Upper lobe of left lung (tissue), 6 donors: ENCODE results near the gene CALB2. TPM values are rescaled to one million over a fixed set of nuclear protein-coding genes. Genes with fewer than 3 reads are reported as not detected.
"Not testable (repeated sequence)": the region's sequence is repeated elsewhere in the genome, so short reads cannot be mapped to it uniquely, and the experiment has no call there.

ENCODE experiments used
- ATAC-seq, 2 donors: fragments of 200-7000 bp; cut with Tn5 transposase; one replicate each; pipeline ENCODE4 v1.9.1; 2022; ENCODE audit warnings: mild to moderate bottlenecking in 2 of 2, moderate library complexity in 2 of 2; ENCODE audit not compliant: low FRiP score in 2 of 2
- DNase-seq, 2 donors: peaks; one replicate each; pipeline ENCODE4 v3.0.0-alpha.2; 2019 to 2020
- H3K27ac ChIP-seq, 4 donors: fragments of 200-600 bp; sonication (generic); one replicate each; pipeline ENCODE4 v1.5.1; 2016 to 2019
- H3K27me3 ChIP-seq, 4 donors: fragments of 200-600 bp; sonication (generic); one replicate each; pipeline ENCODE4 v1.5.1; 2017 to 2019
- H3K36me3 ChIP-seq, 4 donors: fragments of 200-600 bp; sonication (generic); one replicate each; pipeline ENCODE4 v1.5.1; 2016 to 2019
- H3K4me1 ChIP-seq, 4 donors: fragments of 200-600 bp; sonication (generic); one replicate each; pipeline ENCODE4 v1.5.1; 2018 to 2019
- H3K4me3 ChIP-seq, 4 donors: fragments of 200-600 bp; sonication (generic); one replicate each; pipeline ENCODE4 v1.5.1; 2017 to 2019; ENCODE audit warnings: mild to moderate bottlenecking in 2 of 4, moderate library complexity in 1 of 4
- H3K9me3 ChIP-seq, 4 donors: fragments of 200-600 bp; sonication (generic); one replicate each; pipeline ENCODE4 v1.5.1; 2018 to 2019
- EP300 ChIP-seq, 4 donors: sonication (generic); formaldehyde crosslinking; IDR thresholded peaks; one replicate each; pipeline ENCODE4 v1.5.1; 2017; ENCODE audit warnings: antibody characterized with exemption in 4 of 4, control low read depth in 2 of 4
- POLR2A ChIP-seq, 4 donors: fragments of 450-650 bp; IDR thresholded peaks; one replicate each; pipeline ENCODE4 v1.5.1; 2016 to 2017; ENCODE audit warnings: antibody characterized with exemption in 4 of 4, mild to moderate bottlenecking in 2 of 4
- POLR2AphosphoS5 ChIP-seq, 2 donors: sonication (generic); formaldehyde crosslinking; IDR thresholded peaks; one replicate each; pipeline ENCODE4 v1.5.1; 2017; ENCODE audit warnings: antibody characterized with exemption in 2 of 2
- WGBS, 2 donors: methylation state at CpG; one replicate each; pipeline ENCODE4 v1.1.5; 2017 to 2018; 5-methylcytosine and 5-hydroxymethylcytosine counted together
- total RNA-seq, 6 donors: library from RNA; depleted of rRNA in 4 of 6; stranded (reverse); fragments of >200 nt in 4 of 6; gene quantifications; one replicate each; pipeline versions ENCODE4 v1.1.0 to v1.2.1, GENCODE V29; 2016 to 2021
- TF ChIP-seq, protein P1 (sequence below), 6 experiments: fragments of 450-650 bp in 4 of 6; fragments of 200-600 bp in 2 of 6; sonication (generic) in 2 of 6; IDR thresholded peaks; one replicate each; pipeline ENCODE4 v1.5.1; 2016 to 2019; ENCODE audit warnings: antibody characterized with exemption in 6 of 6
- donor health status: DM: no; HTN: no; CAD: no; lungs with moderate emphysema.
- donor health status: DM: no; HTN: yes; CAD: no; lungs with severe emphysema.

Gene CALB2, protein sequence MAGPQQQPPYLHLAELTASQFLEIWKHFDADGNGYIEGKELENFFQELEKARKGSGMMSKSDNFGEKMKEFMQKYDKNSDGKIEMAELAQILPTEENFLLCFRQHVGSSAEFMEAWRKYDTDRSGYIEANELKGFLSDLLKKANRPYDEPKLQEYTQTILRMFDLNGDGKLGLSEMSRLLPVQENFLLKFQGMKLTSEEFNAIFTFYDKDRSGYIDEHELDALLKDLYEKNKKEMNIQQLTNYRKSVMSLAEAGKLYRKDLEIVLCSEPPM
- 1 to 10 TPM in 4 of 6 donors, not detected in 2; 1.0 to 3.3 (median 2.3) TPM for total RNA-seq

DNA sequence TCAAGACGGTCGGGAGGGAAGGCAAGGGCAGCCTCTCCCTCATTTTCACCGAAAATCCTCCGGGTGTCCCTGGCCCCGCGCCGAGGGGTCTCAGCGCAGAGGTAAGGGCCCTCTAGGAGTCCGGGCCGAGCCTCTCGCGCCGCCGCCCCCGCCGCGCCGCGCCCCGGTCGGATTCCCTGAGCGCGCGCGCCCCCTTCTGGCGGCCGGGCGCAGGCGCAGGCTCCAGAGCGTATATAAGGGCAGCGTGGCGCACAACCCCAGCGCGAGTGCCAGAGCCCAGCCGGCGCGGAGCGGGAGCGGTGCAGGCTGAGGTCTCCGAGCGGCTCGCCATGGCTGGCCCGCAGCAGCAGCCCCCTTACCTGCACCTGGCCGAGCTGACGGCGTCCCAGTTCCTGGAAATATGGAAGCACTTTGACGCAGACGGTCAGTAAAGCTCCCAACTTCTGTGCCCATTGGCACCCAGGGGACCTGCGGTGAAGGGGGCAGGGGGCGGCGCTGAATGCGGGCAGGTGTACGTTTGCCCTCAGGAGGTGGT, at the start of gene CALB2:
Gene CALB2 (plus strand): TSS at position 260 of the 535 bp plus-strand sequence. CDS start 70 bp downstream, at position 330.
- peak within 1 kb of the TSS in 2 of 4 donors; percentile 27 to 38 for H3K4me3 ChIP-seq
- H3K9me3 ChIP-seq = no peaks in the 10 kb centered on the region
- DNase-seq = peak; percentile 60 to 95
- peak; percentile 82 to 92 for ATAC-seq
- H3K36me3 ChIP-seq = no peaks in the 10 kb centered on the region
- 1 to 2% methylated on average over 20 to 31 of the region's 53 CpGs for WGBS, 2 donors
- TF ChIP-seq POLR2AphosphoS5 (IDR thresholded peaks at IDR 0.05) = no peak
- TF ChIP-seq, protein P1, sequence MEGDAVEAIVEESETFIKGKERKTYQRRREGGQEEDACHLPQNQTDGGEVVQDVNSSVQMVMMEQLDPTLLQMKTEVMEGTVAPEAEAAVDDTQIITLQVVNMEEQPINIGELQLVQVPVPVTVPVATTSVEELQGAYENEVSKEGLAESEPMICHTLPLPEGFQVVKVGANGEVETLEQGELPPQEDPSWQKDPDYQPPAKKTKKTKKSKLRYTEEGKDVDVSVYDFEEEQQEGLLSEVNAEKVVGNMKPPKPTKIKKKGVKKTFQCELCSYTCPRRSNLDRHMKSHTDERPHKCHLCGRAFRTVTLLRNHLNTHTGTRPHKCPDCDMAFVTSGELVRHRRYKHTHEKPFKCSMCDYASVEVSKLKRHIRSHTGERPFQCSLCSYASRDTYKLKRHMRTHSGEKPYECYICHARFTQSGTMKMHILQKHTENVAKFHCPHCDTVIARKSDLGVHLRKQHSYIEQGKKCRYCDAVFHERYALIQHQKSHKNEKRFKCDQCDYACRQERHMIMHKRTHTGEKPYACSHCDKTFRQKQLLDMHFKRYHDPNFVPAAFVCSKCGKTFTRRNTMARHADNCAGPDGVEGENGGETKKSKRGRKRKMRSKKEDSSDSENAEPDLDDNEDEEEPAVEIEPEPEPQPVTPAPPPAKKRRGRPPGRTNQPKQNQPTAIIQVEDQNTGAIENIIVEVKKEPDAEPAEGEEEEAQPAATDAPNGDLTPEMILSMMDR (IDR thresholded peaks at IDR 0.05) = peak; percentile 94 to 98 (median 94)
- H3K4me1 ChIP-seq = peaks cover 6 to 17% (median 10%) of the 10 kb centered on the region in 4 donors
- no peak within 1 kb of the TSS for H3K27ac ChIP-seq
- peaks cover 0 to 3% (median 0%) of the 10 kb centered on the region in 4 donors for H3K27me3 ChIP-seq

DNA sequence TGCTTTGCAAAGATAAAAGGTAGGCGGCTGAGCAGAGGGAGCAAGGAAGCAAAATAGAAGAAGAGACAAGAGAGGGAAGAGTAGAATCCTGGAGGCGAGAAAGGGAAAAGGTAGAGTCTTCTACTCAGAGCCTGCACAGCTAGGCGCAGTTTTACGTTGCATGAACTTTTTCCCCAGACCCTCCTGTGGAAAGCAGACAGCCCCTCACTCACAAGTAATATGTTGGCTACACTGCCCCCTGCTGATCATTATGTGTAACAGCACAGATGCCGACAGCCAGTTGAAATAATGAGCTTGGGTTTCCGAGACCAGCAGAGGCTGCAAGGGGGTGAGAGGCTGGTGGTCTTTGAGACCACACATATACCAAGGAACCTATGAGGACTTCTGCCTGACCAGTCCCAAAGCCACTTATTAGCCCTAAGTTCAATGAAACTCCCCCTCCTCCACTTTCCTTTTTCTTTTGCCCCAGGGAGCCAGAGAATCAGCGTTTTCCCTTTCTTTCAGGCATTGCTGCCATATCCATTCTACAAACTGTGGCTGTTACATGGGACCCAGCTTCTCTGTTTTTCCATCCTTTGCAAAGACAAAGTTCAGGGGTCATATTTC, 46.9 kb upstream of the CALB2 start:
- ATAC-seq = peak in 1 of 2 donors; percentile 57
- Histone ChIP-seq H3K4me3 (no peak overlapping the region), H3K9me3 (no peaks in the 10 kb centered on the region), H3K27me3 (no peaks in the 10 kb centered on the region), H3K36me3 (no peaks in the 10 kb centered on the region), H3K27ac (no peak overlapping the region), H3K4me1 (no peaks in the 10 kb centered on the region)
- TF ChIP-seq EP300 (IDR thresholded peaks at IDR 0.05) = no peak
- TF ChIP-seq, protein P1 (IDR thresholded peaks at IDR 0.05) = peak; percentile 67 to 79 (median 74)
- 21 to 25% methylated on average over 7 of the region's 7 CpGs for WGBS, 2 donors
- no peak for DNase-seq

DNA sequence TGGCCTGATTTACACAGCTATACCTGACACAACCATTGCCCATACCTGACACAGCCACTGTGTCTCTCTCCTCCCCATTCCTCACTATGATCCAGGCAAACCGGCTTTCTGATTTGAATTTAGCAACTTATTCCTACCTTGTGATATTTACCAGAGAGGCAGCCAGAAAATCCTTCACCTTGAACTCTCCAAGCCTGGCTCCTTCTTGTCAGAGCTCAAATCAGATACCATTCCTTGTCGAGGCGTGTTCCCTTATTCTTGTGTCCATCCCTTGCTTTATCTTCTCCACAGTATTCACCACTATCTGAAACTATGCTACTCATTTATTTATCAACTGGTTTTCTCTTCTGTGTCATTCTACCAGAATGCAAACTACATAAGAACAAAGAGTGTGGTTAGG, 44.9 kb upstream of the CALB2 start:
- H3K27ac ChIP-seq, H3K36me3 ChIP-seq, H3K4me1 ChIP-seq, H3K27me3 ChIP-seq, DNase-seq, ATAC-seq, H3K9me3 ChIP-seq, H3K4me3 ChIP-seq: not testable (repeated sequence)
- 73 to 80% methylated on average over 3 of the region's 3 CpGs for WGBS, 2 donors

DNA sequence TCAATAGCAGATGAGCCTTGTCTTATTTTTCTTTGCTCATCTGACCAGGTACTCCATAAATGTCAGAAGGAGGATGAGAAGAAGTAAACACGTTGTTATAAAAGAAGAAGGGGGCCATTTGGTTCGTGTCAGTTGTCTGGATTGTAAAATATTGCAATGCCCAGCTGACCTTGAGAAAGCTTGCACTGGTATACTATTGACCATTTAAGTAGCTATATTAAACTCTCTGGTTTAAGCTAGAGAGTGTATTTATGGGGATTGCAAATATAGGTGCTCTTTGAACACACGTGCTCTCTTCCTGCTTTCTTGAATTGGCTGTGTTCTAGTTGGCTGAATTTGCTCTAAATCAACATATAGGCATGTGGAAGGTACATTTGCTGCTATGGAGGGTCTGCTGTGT, 43.3 kb upstream of the CALB2 start:
- no peaks in the 10 kb centered on the region for H3K9me3 ChIP-seq
- DNase-seq = no peak
- TF ChIP-seq POLR2AphosphoS5 (IDR thresholded peaks at IDR 0.05) (no peak), POLR2A (IDR thresholded peaks at IDR 0.05) (no peak), EP300 (IDR thresholded peaks at IDR 0.05) (no peak)
- TF ChIP-seq, protein P1 (IDR thresholded peaks at IDR 0.05) = no peak
- no peaks in the 10 kb centered on the region for H3K36me3 ChIP-seq
- H3K4me3 ChIP-seq = no peak overlapping the region
- 25 to 30% methylated on average over 3 of the region's 3 CpGs for WGBS, 2 donors
- no peaks in the 10 kb centered on the region for H3K27me3 ChIP-seq
- H3K4me1 ChIP-seq = no peaks in the 10 kb centered on the region
- no peak overlapping the region for H3K27ac ChIP-seq
- no peak for ATAC-seq

DNA sequence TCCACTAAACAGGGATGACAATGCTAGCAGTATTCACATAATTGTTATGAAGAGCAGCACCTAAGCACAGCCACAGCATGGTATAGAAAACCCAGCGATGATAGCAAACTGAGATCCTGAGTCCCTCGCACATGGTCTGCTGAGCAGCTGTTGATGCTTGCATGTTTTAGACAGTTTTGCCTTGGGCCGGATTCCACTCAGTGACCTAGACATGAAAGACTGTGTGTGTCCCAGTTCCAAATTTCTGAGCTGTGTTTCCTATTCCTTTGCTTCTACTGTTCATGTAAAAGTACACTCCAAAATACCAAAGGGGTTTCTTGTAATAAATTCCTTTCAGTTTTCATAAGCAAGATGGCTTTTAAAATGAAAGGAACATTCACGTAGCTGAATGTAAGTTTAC, 38.5 kb upstream of the CALB2 start:
- Histone ChIP-seq H3K27me3 (no peaks in the 10 kb centered on the region), H3K4me1 (no peaks in the 10 kb centered on the region), H3K4me3 (no peak overlapping the region), H3K9me3 (no peaks in the 10 kb centered on the region), H3K27ac (no peak overlapping the region), H3K36me3 (no peaks in the 10 kb centered on the region)
- no peak for DNase-seq
- TF ChIP-seq, protein P1 (IDR thresholded peaks at IDR 0.05) = no peak
- TF ChIP-seq EP300 (IDR thresholded peaks at IDR 0.05) (no peak), POLR2A (IDR thresholded peaks at IDR 0.05) (no peak), POLR2AphosphoS5 (IDR thresholded peaks at IDR 0.05) (no peak)
- no peak for ATAC-seq
- WGBS, 2 donors = 75 to 87% methylated on average over 4 of the region's 4 CpGs
